ENCODE results near the gene TMEM250. TPM values are rescaled to one million over a fixed set of nuclear protein-coding genes. Genes with fewer than 3 reads are reported as not detected.

TMEM250 gene
- total RNA-seq, 2 donors from 2014 or later: 20.3 to 29.3 TPM

DNA sequence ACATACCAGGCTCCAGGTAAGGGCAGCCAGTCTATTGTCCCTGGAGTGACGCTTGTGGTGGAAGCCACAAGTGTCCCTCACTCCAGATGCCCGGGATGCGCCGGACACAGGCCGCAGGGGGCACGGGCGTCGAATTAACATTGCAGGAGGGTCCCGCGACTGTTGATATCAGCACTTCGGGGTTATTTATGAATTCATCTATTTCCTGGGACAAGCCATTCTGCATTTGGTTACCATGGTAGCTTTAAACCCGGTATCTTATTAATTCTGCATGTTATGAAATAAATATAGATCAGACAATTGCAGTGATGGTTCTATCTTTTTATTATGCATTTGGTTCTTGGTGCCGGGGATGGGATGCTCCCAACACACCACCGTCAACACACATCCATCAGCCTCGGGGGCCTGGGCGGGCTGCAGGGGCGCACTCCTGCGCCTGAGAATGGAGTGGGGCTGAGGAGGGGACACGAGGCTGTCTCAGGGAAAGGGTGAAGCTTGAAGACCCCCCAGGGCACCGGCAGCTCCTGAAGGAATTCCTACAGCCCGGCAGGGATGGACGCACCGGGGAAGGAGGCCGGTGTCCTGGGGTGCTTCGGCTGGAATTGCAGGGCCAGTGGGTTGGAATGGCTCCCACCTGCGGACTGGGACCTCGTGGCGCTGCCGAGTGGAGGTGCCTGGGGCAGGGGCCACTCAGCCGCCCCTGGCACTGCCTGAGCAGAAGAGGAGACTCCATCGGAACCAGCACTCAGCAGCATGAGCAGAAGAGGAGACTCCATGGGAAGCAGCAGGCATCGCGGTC, 17.7 kb upstream of the TMEM250 start:
- no peaks in the 10 kb centered on the region for H3K36me3 ChIP-seq
- H3K27me3 ChIP-seq: no peaks in the 10 kb centered on the region
- H3K4me3 ChIP-seq: no peak overlapping the region
- peaks cover 0 to 23% of the 10 kb centered on the region in 2 donors for H3K4me1 ChIP-seq
- DNase-seq (ENCODE audit: low spot score): no peak
- no peaks in the 10 kb centered on the region for H3K9me3 ChIP-seq
- TF ChIP-seq, protein P1, sequence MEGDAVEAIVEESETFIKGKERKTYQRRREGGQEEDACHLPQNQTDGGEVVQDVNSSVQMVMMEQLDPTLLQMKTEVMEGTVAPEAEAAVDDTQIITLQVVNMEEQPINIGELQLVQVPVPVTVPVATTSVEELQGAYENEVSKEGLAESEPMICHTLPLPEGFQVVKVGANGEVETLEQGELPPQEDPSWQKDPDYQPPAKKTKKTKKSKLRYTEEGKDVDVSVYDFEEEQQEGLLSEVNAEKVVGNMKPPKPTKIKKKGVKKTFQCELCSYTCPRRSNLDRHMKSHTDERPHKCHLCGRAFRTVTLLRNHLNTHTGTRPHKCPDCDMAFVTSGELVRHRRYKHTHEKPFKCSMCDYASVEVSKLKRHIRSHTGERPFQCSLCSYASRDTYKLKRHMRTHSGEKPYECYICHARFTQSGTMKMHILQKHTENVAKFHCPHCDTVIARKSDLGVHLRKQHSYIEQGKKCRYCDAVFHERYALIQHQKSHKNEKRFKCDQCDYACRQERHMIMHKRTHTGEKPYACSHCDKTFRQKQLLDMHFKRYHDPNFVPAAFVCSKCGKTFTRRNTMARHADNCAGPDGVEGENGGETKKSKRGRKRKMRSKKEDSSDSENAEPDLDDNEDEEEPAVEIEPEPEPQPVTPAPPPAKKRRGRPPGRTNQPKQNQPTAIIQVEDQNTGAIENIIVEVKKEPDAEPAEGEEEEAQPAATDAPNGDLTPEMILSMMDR (IDR thresholded peaks at IDR 0.05): no peak
- H3K27ac ChIP-seq: no peak overlapping the region

DNA sequence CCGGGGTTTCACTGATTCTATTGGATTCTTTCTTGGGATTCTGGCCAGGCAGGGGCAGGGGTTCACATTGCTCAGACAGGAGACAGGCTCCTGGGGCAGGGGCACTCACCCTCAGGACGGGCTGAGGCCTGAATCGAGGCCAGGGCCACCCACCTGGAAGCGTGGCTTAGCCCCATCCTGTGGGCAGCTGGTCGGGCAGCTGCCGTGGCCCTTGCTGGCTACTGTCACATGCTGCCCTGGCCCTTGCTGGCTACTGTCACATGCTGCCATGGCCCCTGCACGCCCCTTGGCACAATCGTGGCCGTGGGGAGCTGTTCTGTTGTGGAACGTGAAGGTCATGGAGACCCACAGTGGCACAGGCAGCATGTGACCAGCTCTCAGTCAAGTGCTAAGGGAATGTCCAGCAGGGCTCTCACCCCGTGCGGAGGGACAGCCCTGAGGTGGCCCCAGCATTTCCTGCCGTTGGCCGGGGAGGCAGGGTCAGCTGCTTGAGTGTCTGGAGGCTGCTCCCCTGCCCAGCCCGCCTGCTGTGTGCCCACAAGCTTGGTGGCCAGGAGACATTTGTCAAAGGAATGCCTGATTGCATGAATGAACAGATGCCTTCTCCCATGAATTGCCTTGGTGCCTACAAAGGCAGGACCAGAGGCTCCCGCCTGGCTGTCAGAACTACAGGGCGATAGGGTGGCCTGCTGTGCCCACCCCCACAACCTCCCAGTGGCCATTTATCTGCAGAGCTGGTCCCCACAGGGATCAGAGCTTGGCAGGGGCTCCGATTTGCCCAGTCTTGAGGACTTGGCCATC, 16.9 kb upstream of the TMEM250 start:
- Histone ChIP-seq H3K27ac (no peak overlapping the region), H3K9me3 (no peaks in the 10 kb centered on the region), H3K36me3 (no peaks in the 10 kb centered on the region), H3K4me3 (no peak overlapping the region), H3K4me1 (peaks cover 0 to 23% of the 10 kb centered on the region in 2 donors), H3K27me3 (no peaks in the 10 kb centered on the region)
- DNase-seq (ENCODE audit: low spot score): no peak
- TF ChIP-seq, protein P1 (IDR thresholded peaks at IDR 0.05): no peak

DNA sequence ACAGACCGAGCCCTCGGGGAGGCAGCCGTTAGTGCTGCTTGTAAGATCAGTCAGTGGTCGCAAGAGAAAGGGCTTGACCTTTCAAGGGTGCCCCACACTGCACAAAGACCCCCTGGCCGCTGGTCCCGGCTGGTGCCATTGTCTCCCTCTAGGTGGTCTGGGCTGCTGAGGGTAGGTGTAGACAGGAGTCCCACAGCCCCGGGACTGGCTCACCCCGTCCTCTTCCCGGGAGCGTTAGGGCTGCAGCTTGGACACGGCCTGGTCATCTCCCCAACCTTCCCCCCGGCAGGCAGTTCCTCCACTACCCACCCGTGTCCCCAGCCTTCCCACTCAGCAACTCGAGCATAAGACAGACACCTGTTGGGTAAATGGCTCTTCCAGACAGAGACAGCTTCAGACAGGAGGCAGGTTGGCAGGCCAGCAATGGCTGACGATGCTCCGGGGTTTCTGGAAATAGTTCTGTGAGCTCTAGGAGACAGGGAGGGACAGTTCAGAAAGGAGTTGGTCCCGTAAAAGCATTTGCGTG, 15.3 kb upstream of the TMEM250 start:
- Histone ChIP-seq H3K36me3 (no peaks in the 10 kb centered on the region), H3K9me3 (no peaks in the 10 kb centered on the region), H3K27ac (no peak overlapping the region), H3K4me1 (peaks cover 0 to 23% of the 10 kb centered on the region in 2 donors), H3K27me3 (no peaks in the 10 kb centered on the region), H3K4me3 (no peak overlapping the region)
- no peak for DNase-seq (ENCODE audit: low spot score)
- TF ChIP-seq, protein P1 (IDR thresholded peaks at IDR 0.05): no peak

DNA sequence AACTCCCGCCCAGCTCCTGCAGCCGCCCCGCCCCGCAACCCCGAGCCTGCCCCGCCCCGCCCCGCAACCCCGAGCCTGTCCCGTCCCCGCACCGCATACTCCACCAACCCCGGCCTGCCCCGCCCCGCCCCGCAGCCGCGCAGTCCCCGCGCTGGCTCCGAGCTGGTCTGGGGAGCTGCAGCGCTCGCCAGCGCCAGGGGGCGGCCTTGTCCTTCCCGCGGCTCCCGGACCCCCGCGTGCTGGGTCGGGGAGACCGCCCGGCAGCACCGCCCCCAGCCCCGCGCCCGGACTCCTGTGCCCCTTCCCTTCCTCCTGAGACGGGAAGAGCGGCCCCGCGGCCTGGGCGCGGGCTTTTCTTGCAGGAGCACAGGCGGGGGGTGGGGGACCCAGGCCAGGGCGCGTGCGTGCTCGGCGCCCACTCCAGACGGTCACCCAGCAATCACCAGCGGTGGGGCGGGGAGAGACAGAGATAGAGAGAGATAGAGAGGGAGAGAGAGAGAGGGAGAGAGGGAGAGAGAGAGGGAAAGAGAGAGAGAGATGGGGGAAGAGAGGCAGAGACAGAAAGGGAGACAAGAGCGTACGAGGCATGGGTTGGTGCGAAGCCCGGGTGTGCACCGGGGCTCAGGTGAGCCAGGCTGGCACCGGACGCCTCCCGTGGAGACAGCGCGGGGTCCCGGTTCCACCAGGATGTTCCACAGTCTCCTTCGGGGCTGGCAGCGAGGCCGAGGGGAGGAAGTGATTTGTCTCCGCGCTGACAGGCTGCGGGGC, 14.7 kb upstream of the TMEM250 start:
- Histone ChIP-seq H3K27ac (no peak overlapping the region), H3K4me1 (peaks cover 0 to 23% of the 10 kb centered on the region in 2 donors), H3K27me3 (no peaks in the 10 kb centered on the region), H3K4me3 (peak overlapping the region; percentile 36 to 48), H3K9me3 (no peaks in the 10 kb centered on the region), H3K36me3 (no peaks in the 10 kb centered on the region)
- no peak for DNase-seq (ENCODE audit: low spot score)
- TF ChIP-seq, protein P1 (IDR thresholded peaks at IDR 0.05): peak; percentile 35 to 65

DNA sequence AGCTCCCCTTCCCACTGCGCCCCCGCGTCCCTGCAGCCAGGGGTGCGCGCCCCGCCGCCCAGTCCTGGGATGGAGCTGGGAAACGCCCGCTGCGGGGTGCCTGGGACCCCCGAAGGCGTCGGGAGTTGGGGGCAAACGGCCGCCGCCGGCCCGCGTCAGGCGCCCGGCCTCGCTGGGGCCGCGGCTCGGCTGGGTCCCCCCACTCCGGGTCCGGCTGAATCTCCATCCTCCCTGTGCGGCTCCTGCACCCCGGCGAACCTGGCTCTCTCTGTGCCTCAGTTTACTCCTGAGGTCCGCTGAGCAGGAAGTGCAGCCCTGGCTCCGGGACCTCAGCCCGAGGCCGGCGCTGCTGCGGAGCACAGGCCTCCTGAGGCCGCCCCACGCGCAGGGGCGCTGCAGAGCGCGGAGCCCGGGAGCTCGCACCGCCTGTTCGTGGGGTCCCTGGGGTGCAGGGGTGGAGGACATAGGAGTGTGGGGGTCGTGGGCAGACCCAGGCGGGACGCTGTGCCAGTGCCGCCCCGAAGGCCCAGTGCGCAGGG, 13.9 kb upstream of the TMEM250 start:
- H3K27me3 ChIP-seq: no peaks in the 10 kb centered on the region
- TF ChIP-seq, protein P1 (IDR thresholded peaks at IDR 0.05): no peak
- peaks cover 0 to 23% of the 10 kb centered on the region in 2 donors for H3K4me1 ChIP-seq
- no peaks in the 10 kb centered on the region for H3K36me3 ChIP-seq
- no peak overlapping the region for H3K27ac ChIP-seq
- H3K4me3 ChIP-seq: peak overlapping the region in 1 of 2 donors; percentile 48
- no peaks in the 10 kb centered on the region for H3K9me3 ChIP-seq
- no peak for DNase-seq (ENCODE audit: low spot score)
